ENCODE results near the gene NLK.
"Not testable (repeated sequence)": the region's sequence is repeated elsewhere in the genome, so short reads cannot be mapped to it uniquely, and the experiment has no call there.

Gene NLK

DNA sequence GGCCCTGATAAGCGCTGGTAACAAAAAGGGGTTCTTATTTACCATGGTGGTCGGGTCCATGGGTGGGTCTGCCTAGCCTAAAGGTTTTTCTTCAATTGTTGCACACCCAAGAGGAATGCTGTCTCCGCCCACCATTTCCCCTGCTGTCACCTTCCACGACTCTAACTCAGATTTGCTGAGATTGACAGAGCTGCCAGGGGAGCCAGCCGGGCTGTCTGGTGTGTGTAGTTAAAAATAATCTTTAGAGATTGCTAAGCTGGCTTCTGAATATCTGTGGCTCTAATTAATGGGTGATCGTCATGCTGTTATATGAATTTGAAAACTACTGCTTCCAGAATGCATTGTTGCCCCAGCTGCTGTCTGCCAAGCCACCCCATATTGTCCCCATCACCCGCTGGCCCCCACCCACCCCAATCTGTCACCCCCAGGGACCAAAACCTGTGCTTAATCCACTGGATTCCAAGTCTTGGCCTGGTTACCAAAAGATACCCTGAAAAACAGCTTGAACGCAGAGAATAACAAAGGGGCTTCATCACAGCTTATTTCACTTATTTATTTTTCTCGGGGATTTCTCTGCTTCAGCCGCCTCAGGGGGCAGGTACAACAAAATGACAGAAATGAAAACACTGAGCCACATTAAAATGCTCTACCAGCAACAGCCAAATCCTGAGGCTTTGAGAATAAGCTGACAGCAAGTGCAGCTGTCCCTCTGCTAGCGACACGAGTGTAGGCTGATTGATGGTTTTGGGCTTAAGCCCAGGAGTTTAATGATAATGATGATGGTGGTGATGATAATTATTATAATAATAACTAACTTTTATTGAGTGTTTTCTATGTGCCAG, 46.1 kb upstream of the NLK start:
- H3K4me3 ChIP-seq (ENCODE audit: low read depth, low read length), result no peak overlapping the region
- no peak for TF ChIP-seq POLR2A (IDR thresholded peaks at IDR 0.05; ENCODE audit: extremely low read depth, insufficient read length)
- TF ChIP-seq, protein P1, sequence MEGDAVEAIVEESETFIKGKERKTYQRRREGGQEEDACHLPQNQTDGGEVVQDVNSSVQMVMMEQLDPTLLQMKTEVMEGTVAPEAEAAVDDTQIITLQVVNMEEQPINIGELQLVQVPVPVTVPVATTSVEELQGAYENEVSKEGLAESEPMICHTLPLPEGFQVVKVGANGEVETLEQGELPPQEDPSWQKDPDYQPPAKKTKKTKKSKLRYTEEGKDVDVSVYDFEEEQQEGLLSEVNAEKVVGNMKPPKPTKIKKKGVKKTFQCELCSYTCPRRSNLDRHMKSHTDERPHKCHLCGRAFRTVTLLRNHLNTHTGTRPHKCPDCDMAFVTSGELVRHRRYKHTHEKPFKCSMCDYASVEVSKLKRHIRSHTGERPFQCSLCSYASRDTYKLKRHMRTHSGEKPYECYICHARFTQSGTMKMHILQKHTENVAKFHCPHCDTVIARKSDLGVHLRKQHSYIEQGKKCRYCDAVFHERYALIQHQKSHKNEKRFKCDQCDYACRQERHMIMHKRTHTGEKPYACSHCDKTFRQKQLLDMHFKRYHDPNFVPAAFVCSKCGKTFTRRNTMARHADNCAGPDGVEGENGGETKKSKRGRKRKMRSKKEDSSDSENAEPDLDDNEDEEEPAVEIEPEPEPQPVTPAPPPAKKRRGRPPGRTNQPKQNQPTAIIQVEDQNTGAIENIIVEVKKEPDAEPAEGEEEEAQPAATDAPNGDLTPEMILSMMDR (IDR thresholded peaks at IDR 0.05; ENCODE audit: low read depth, low read length), result no peak
- TF ChIP-seq, protein P2, sequence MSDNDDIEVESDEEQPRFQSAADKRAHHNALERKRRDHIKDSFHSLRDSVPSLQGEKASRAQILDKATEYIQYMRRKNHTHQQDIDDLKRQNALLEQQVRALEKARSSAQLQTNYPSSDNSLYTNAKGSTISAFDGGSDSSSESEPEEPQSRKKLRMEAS (IDR thresholded peaks at IDR 0.05; ENCODE audit: low read depth, low read length), result no peak
- TF ChIP-seq MYC (IDR thresholded peaks at IDR 0.05; ENCODE audit: low read depth, low read length), result no peak
- no peak for DNase-seq (ENCODE audit: low read depth)

DNA sequence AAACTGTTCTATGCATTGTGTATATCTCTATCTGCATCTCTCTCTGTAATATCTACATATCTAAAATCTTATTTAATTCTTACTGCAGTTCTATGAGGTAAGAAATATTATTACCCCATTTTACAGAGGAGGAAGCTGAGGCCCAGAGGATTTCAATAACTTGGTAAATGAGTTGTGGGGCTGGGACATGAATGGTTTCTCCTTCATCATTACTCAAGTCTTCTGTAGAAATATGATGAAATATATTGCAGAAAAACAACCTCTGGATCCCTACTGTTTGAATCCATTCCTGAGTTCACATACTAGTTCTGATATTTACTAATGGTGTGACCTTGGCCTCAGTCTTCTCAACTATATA, 45.5 kb upstream of the NLK start:
- H3K4me3 ChIP-seq (ENCODE audit: low read depth, low read length), result no peak overlapping the region
- DNase-seq (ENCODE audit: low read depth), result no peak
- TF ChIP-seq, protein P1 (IDR thresholded peaks at IDR 0.05; ENCODE audit: low read depth, low read length), result no peak
- TF ChIP-seq, protein P2 (IDR thresholded peaks at IDR 0.05; ENCODE audit: low read depth, low read length), result no peak
- TF ChIP-seq POLR2A (IDR thresholded peaks at IDR 0.05; ENCODE audit: extremely low read depth, insufficient read length) (no peak), MYC (IDR thresholded peaks at IDR 0.05; ENCODE audit: low read depth, low read length) (no peak)

DNA sequence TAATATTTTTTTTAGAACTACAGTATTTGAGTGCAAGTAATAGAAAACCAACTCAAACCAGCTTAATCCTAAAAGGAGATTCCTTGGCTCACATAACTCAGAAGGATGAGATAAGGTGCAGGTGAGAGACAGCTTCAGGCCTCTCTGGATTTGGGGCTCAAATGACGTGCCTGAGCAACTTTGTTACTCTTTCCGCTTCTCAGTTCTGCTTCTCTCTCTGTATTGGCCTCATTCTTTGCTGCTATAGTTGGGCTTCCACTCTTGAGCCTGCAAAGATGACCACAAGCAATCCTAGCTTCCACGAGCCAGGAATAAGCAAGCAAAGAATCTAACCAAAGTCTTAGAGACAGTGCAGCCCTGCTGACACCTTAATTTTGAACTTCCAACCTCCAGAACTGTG, 45.0 kb upstream of the NLK start:
- H3K4me3 ChIP-seq (ENCODE audit: low read depth, low read length), result no peak overlapping the region
- TF ChIP-seq, protein P1 (IDR thresholded peaks at IDR 0.05; ENCODE audit: low read depth, low read length), result no peak
- TF ChIP-seq, protein P2 (IDR thresholded peaks at IDR 0.05; ENCODE audit: low read depth, low read length), result no peak
- TF ChIP-seq MYC (IDR thresholded peaks at IDR 0.05; ENCODE audit: low read depth, low read length) (no peak), POLR2A (IDR thresholded peaks at IDR 0.05; ENCODE audit: extremely low read depth, insufficient read length) (no peak)
- DNase-seq (ENCODE audit: low read depth), result no peak

DNA sequence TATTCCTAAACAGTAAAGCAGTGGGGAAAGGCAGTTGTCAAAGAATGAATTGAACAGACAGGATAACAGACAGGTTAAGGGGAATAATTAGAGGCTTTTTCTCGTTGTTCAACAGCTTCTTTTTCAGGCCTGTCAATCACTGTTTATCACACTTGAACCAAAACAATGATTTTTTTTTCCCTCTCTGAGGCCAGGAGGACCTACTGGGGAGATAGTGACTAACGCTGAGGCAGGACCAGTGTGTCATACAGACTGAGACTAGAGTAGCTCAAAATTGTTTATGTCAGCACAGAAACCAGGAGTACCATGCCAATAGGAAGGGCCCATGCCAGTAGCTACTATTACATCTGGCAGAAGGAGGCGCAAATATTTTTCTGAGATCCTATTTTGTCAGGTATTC, 41.3 kb upstream of the NLK start:
- no peak for TF ChIP-seq POLR2A (IDR thresholded peaks at IDR 0.05; ENCODE audit: extremely low read depth, insufficient read length)
- TF ChIP-seq, protein P2 (IDR thresholded peaks at IDR 0.05; ENCODE audit: low read depth, low read length), result no peak
- TF ChIP-seq, protein P1 (IDR thresholded peaks at IDR 0.05; ENCODE audit: low read depth, low read length), result no peak
- TF ChIP-seq MYC (IDR thresholded peaks at IDR 0.05; ENCODE audit: low read depth, low read length), result no peak
- no peak overlapping the region for H3K4me3 ChIP-seq (ENCODE audit: low read depth, low read length)
- DNase-seq (ENCODE audit: low read depth), result no peak

DNA sequence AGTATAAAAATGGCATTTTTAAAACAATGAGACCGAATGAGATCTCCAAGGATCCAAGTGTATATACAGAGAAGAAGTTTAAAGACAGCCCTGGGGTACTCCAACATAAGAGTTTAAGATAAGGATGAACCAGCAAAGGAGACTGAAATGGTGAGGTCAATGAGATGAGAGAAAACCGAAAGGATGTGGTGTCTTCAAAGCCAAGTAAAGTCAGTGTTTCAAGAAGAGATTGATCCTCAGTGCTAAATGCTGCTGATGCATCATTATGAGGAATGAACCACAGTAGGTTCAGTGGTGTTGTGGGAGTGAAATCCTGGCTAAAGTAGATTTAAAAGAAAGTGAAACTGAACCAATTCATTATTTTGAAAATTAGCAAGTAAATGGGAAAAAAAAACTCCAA, 38.1 kb upstream of the NLK start:
- H3K4me3 ChIP-seq (ENCODE audit: low read depth, low read length), result no peak overlapping the region
- DNase-seq (ENCODE audit: low read depth), result no peak
- TF ChIP-seq, protein P1 (IDR thresholded peaks at IDR 0.05; ENCODE audit: low read depth, low read length), result no peak
- no peak for TF ChIP-seq MYC (IDR thresholded peaks at IDR 0.05; ENCODE audit: low read depth, low read length)
- TF ChIP-seq POLR2A (IDR thresholded peaks at IDR 0.05; ENCODE audit: extremely low read depth, insufficient read length), result no peak
- TF ChIP-seq, protein P2 (IDR thresholded peaks at IDR 0.05; ENCODE audit: low read depth, low read length), result no peak

DNA sequence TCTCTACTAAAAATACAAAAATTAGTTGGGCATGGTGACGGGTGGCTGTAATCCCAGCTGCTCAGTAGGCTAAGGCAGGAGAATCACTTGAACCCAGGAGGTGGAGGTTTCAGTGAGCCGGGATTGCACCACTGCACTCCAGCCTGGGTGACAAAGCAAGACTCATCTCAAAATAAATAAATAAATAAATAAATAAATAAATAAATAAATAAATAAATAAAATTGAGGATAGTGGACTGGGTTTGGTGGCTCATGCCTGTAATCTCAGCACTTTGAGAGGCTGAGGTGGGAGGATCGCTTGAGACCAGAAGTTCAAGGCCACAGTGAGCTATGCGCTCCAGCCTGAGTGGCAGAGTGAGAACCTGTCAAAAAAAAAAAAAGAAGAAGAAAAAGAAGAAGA, 34.6 kb upstream of the NLK start:
- not testable (repeated sequence) for H3K4me3 ChIP-seq (ENCODE audit: low read depth, low read length); DNase-seq (ENCODE audit: low read depth)
